MCF 10A (cell line): ENCODE data around the gene KREMEN1. TPM values are rescaled to one million over a fixed set of nuclear protein-coding genes. Genes with fewer than 3 reads are reported as not detected.

Experiments used
- BruUV-seq: library from RNA; stranded (reverse); fragments of 400-500 nt; replicated peaks from 2 replicates; lab custom pipeline; 2021; lab: Mats Ljungman, UMichigan
- CTCF ChIA-PET: fragments of 300-600 bp; sonication (Branson Sonifier 250); formaldehyde crosslinking; extraction: SDS; loops from one replicate; lab custom pipeline; 2021; ENCODE audit warnings: antibody characterized with exemption, inconsistent platforms; lab: Yijun Ruan, JAX
- POLR2A ChIA-PET: fragments of 300-600, 350-650 bp; sonication (Branson Sonifier 250); formaldehyde crosslinking; extraction: SDS; loops from one replicate; lab custom pipeline; 2020; ENCODE audit warnings: antibody characterized with exemption, inconsistent platforms; lab: Yijun Ruan, JAX
- DNase-seq: peaks from one replicate; pipeline ENCODE4 v3.0.0-alpha.2; 2018; ENCODE audit not compliant: unreplicated experiment
- H3K27ac Mint-ChIP-seq: one replicate; pipeline ENCODE4 v1.8.0; 2022; ENCODE audit warnings: mild to moderate bottlenecking, low read depth, mixed read lengths; ENCODE audit not compliant: unreplicated experiment
- H3K27me3 Mint-ChIP-seq: one replicate; pipeline ENCODE4 v1.8.0; 2022; ENCODE audit warnings: mixed read lengths; ENCODE audit not compliant: insufficient read depth, unreplicated experiment
- H3K36me3 Mint-ChIP-seq: one replicate; pipeline ENCODE4 v1.8.0; 2022; ENCODE audit warnings: mild to moderate bottlenecking, moderate library complexity, mixed read lengths; ENCODE audit not compliant: insufficient read depth, unreplicated experiment
- H3K4me1 Mint-ChIP-seq: one replicate; pipeline ENCODE4 v1.8.0; 2022; ENCODE audit warnings: mixed read lengths; ENCODE audit not compliant: insufficient read depth, unreplicated experiment
- H3K4me3 Mint-ChIP-seq: one replicate; pipeline ENCODE4 v1.8.0; 2022; ENCODE audit warnings: mild to moderate bottlenecking, moderate library complexity, mixed read lengths; ENCODE audit not compliant: unreplicated experiment
- H3K9me3 Mint-ChIP-seq: one replicate; pipeline ENCODE4 v1.8.0; 2022; ENCODE audit warnings: mixed read lengths; ENCODE audit not compliant: unreplicated experiment
- intact Hi-C: fragments of 100-400 bp; cut with micrococcal nuclease; formaldehyde crosslinking; loops from 2 replicates; pipeline ENCODE4 v1.14.1; 2022
- total RNA-seq: library from RNA; stranded (reverse); gene quantifications from 2 replicates; pipeline ENCODE4 v1.2.3, GENCODE V29; 2022
- TF ChIP-seq, protein P1 (sequence below): fragments of 200-600 bp; IDR thresholded peaks from one replicate; pipeline ENCODE4 v1.8.0; 2022; ENCODE audit warnings: antibody characterized with exemption, mild to moderate bottlenecking; ENCODE audit not compliant: unreplicated experiment

Gene KREMEN1
- total RNA-seq, 1 experiment from 2014 or later = 3.6 TPM

- no peaks in the 10 kb centered on the region for H3K36me3 Mint-ChIP-seq
- BruUV-seq = no TSS peak
- DNase-seq = no peak
- H3K9me3 Mint-ChIP-seq = no peaks in the 10 kb centered on the region
- TF ChIP-seq, protein P1, sequence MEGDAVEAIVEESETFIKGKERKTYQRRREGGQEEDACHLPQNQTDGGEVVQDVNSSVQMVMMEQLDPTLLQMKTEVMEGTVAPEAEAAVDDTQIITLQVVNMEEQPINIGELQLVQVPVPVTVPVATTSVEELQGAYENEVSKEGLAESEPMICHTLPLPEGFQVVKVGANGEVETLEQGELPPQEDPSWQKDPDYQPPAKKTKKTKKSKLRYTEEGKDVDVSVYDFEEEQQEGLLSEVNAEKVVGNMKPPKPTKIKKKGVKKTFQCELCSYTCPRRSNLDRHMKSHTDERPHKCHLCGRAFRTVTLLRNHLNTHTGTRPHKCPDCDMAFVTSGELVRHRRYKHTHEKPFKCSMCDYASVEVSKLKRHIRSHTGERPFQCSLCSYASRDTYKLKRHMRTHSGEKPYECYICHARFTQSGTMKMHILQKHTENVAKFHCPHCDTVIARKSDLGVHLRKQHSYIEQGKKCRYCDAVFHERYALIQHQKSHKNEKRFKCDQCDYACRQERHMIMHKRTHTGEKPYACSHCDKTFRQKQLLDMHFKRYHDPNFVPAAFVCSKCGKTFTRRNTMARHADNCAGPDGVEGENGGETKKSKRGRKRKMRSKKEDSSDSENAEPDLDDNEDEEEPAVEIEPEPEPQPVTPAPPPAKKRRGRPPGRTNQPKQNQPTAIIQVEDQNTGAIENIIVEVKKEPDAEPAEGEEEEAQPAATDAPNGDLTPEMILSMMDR = no peak
- ChIA-PET CTCF (interaction anchor here (0.6 to 0.7 kb wide), 4 partner anchors 23 to 442 kb away, joined by 3 read pairs; no protein-coding TSS in a partner anchor), POLR2A (interaction anchor here (0.7 kb wide), 1 partner anchor 46 kb away, joined by 3 read pairs; no protein-coding TSS in a partner anchor)
- H3K4me3 Mint-ChIP-seq = peak overlapping the region; percentile 71
- H3K4me1 Mint-ChIP-seq = peaks cover 6% of the 10 kb centered on the region
- H3K27ac Mint-ChIP-seq = no peak overlapping the region
- no peaks in the 10 kb centered on the region for H3K27me3 Mint-ChIP-seq
- intact Hi-C loops = loop anchor here (10.0 kb wide), 1 partner anchor 80 kb away; no protein-coding TSS in a partner anchor
These were observed 1.5 kb downstream of the KREMEN1 start for GRCh38 chr22:29074276-29074772.

DNA sequence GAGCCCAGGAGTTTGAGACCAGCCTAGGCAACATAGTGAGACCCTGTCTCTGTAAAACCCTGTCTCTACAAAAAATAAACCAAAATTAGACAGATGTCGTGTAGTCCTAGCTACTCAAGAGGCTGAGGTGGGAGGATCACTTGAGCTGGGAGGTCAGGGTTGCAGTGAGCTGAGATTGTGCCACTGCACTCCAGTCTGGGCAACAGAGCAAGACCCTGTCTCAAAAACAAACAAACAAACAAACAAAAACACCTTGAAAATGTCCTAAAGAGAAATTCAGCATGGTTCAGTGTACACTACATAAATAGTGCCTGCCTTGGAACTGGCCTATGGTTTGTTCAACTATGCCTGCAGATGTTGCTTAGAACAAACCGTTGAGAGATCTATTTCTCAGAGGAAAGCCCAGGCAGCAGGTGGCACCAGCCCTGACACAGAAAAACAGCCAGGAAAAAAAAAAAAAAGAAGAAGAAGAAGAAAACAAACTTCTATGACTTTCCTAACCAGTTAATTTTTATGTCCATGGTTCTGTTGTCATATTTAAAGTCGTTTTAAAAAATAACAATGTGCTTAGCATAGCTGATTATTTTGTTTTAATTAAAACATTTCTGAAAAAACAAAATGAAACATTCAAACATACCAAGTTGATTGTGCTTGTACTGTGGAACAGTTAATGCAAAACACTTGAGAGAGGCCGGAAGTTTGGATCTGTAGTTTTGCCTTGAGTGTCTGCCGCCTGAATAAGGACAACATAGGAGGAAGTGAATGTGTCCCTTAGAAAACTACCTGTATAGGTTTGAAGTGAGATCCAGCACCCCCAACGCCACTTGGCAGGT lies 5.4 kb downstream of the KREMEN1 start:
- no peak overlapping the region for H3K4me3 Mint-ChIP-seq
- H3K36me3 Mint-ChIP-seq = no peaks in the 10 kb centered on the region
- H3K4me1 Mint-ChIP-seq = peaks cover 6% of the 10 kb centered on the region
- H3K27me3 Mint-ChIP-seq = no peaks in the 10 kb centered on the region
- no TSS peak for BruUV-seq
- H3K27ac Mint-ChIP-seq = no peak overlapping the region
- CTCF ChIA-PET = interaction anchor here (0.6 to 3.2 kb wide), 3 partner anchors 76 to 249 kb away, joined by 3 to 8 read pairs (median 3); no protein-coding TSS in a partner anchor
- no peak for DNase-seq
- intact Hi-C loops = loop anchor here (10.0 kb wide), 1 partner anchor 77 kb away; no protein-coding TSS in a partner anchor
- POLR2A ChIA-PET = no interaction called here
- TF ChIP-seq, protein P1 = no peak
- no peaks in the 10 kb centered on the region for H3K9me3 Mint-ChIP-seq

DNA sequence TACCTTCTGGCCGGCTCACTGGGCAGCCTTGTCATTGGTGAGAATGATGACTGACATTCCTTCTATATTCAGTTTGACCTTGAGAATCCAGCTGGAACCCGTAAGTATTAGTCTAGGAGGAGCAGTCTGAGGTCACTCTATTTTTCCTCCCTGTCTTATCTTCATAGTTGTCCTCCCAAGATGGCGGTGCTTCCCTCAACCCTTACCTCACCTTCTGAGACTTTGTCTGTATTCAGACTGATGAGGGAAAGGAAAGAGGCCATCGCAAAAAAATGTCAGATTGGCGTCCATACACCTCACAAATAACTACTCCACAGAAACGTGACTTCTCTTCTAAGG lies 6.0 kb downstream of the KREMEN1 start:
- ChIA-PET POLR2A (interaction anchor here (0.7 kb wide), 1 partner anchor 264 kb away, joined by 3 read pairs; no protein-coding TSS in a partner anchor), CTCF (interaction anchor here (0.6 to 3.2 kb wide), 3 partner anchors 75 to 250 kb away, joined by 3 to 8 read pairs (median 3); no protein-coding TSS in a partner anchor)
- BruUV-seq = no TSS peak
- Mint-ChIP-seq H3K36me3 (no peaks in the 10 kb centered on the region), H3K9me3 (no peaks in the 10 kb centered on the region), H3K27me3 (no peaks in the 10 kb centered on the region), H3K4me1 (peaks cover 6% of the 10 kb centered on the region), H3K4me3 (no peak overlapping the region), H3K27ac (no peak overlapping the region)
- intact Hi-C loops = loop anchor here (10.0 kb wide), 1 partner anchor 76 kb away; no protein-coding TSS in a partner anchor
- TF ChIP-seq, protein P1 = no peak
- DNase-seq = no peak
